WERI-Rb-1 (cell line): Measurements from ENCODE around the gene DNM3.

ENCODE experiments used
- DNase-seq: peaks from one replicate; pipeline ENCODE4 v3.0.0-alpha.2; 2020
- H3K27ac ChIP-seq: fragments of 250-450 bp; sonication (Bioruptor Pico); 2 replicates; pipeline ENCODE4 v1.5.1; 2020; ENCODE audit warnings: mild to moderate bottlenecking, moderate library complexity
- H3K27me3 ChIP-seq: fragments of 250-450 bp; sonication (Bioruptor Pico); 2 replicates; pipeline ENCODE4 v1.5.1; 2021; ENCODE audit warnings: mild to moderate bottlenecking, low read depth, moderate library complexity; ENCODE audit not compliant: insufficient read depth, severe bottlenecking
- H3K36me3 ChIP-seq: fragments of 250-450 bp; sonication (Bioruptor Pico); 2 replicates; pipeline ENCODE4 v1.5.1; 2020; ENCODE audit warnings: mild to moderate bottlenecking, moderate library complexity
- H3K4me3 ChIP-seq: 2 replicates; pipeline ENCODE4 v1.5.1; 2011; ENCODE audit warnings: low read depth, mild to moderate bottlenecking, control low read depth, low read length
- H3K9me3 ChIP-seq: fragments of 250-450 bp; sonication (Bioruptor Pico); 2 replicates; pipeline ENCODE4 v1.5.1; 2021; ENCODE audit warnings: mild to moderate bottlenecking, moderate library complexity; ENCODE audit not compliant: severe bottlenecking
- TF ChIP-seq, protein P1 (sequence below): IDR thresholded peaks from 2 replicates; pipeline ENCODE4 v1.5.1; 2011; ENCODE audit warnings: low read depth, mild to moderate bottlenecking, control low read depth, inconsistent platforms, low read length

Gene DNM3

DNA sequence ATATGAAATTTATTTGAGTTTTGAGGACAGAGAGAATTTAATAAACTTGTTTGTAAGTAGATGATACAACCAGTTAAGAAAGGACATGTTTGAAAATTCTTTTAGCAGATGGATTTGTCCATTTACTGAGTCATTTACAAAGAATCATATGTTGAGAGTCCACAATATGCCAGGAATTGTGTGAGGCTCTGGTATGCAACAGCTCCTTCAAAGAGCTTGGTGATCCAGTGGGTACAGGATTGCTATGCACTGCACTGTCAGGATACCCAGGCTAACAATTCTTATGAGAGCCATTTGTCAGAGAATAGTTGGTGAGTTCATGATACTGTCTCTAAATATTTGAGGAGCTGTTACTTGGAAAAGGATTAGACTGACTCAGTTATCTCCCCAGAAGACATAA is 11.0 kb downstream of the DNM3 start:
- H3K27me3 ChIP-seq, result no peaks in the 10 kb centered on the region
- H3K36me3 ChIP-seq, result no peaks in the 10 kb centered on the region
- TF ChIP-seq, protein P1, sequence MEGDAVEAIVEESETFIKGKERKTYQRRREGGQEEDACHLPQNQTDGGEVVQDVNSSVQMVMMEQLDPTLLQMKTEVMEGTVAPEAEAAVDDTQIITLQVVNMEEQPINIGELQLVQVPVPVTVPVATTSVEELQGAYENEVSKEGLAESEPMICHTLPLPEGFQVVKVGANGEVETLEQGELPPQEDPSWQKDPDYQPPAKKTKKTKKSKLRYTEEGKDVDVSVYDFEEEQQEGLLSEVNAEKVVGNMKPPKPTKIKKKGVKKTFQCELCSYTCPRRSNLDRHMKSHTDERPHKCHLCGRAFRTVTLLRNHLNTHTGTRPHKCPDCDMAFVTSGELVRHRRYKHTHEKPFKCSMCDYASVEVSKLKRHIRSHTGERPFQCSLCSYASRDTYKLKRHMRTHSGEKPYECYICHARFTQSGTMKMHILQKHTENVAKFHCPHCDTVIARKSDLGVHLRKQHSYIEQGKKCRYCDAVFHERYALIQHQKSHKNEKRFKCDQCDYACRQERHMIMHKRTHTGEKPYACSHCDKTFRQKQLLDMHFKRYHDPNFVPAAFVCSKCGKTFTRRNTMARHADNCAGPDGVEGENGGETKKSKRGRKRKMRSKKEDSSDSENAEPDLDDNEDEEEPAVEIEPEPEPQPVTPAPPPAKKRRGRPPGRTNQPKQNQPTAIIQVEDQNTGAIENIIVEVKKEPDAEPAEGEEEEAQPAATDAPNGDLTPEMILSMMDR, result no peak
- H3K27ac ChIP-seq, result no peak overlapping the region
- H3K9me3 ChIP-seq, result no peaks in the 10 kb centered on the region
- no peak for DNase-seq
- no peak overlapping the region for H3K4me3 ChIP-seq

DNA sequence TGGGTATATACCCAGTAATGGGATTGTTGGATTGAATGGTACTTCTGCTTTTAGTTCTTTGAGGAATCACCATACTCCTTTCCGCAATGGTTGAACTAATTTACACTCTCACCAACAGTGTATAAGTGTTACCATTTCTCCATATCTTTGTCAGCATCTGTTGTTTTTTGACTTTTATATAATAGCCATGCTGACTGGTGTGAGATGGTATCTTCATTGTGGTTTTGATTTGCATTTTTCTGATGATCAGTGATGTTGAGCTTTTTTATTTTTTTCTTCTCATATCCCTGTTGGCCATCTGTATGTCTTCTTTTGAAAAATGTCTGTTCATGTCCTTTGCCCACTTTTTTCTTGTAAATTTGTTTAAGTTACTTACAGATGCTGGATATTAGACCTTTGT is 14.1 kb downstream of the DNM3 start:
- TF ChIP-seq, protein P1, result no peak
- no peaks in the 10 kb centered on the region for H3K27me3 ChIP-seq
- no peak overlapping the region for H3K4me3 ChIP-seq
- H3K36me3 ChIP-seq, result no peaks in the 10 kb centered on the region
- no peak overlapping the region for H3K27ac ChIP-seq
- DNase-seq, result no peak
- H3K9me3 ChIP-seq, result no peaks in the 10 kb centered on the region

DNA sequence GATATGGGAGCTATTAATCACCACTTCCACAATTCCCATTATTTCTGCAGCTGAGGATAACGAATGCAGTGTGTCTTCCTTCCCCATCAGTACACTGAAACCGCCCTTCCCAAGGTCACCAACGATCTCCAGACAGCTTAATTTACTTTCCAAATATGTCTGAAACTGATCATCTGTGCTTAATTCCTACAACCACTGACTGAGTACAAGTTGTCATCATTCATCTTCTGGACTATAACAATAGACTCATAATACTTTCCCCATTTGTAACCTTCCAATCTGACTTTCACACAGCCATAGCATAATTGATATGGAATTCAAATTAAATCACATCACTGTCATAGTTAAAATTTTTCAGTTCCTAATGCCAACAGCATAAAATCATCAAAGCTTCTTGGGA is 17.4 kb downstream of the DNM3 start:
- no peak for DNase-seq
- TF ChIP-seq, protein P1, result no peak
- H3K4me3 ChIP-seq, result no peak overlapping the region
- no peaks in the 10 kb centered on the region for H3K9me3 ChIP-seq
- H3K27ac ChIP-seq, result no peak overlapping the region
- no peaks in the 10 kb centered on the region for H3K27me3 ChIP-seq
- H3K36me3 ChIP-seq, result no peaks in the 10 kb centered on the region

DNA sequence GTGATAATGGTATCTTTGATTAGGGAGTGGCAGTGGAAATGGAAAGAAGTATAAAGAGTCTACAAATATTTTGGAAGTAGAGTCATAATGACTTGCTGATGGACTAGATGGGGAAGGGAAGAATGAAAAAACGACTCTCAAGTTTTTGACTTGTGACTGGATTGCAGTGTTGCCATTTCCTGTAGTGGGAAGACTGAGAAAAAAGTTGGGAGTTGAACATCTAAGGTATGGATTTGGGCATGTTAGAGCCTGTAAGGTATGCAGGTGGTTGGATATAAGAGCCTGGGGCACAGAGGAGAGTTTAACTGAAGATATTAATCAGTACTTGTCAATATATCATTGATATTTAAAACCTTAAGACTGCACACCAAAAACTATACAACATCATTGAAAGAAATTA is 19.4 kb downstream of the DNM3 start:
- no peaks in the 10 kb centered on the region for H3K27me3 ChIP-seq
- H3K36me3 ChIP-seq, result no peaks in the 10 kb centered on the region
- H3K27ac ChIP-seq, result no peak overlapping the region
- no peak overlapping the region for H3K4me3 ChIP-seq
- no peaks in the 10 kb centered on the region for H3K9me3 ChIP-seq
- DNase-seq, result no peak
- TF ChIP-seq, protein P1, result no peak

DNA sequence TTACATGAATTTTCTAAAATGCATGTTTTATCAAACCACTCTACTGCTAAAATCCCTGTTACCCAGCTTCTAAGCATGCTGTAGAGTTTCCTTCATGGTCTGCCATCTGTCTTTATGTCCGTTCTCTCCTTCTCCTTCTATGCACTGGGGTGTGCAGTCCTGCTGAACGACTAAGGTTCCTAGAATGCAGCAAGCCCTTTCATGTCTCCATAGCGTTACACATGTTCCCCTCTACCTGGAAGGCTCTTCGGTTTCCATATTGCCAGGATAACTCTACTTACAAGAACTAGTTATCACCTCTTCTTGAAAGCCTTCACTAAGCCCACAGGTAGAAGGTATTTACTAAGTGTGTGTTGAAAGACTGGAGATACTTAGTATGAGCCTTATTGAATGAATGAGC is 22.2 kb downstream of the DNM3 start:
- H3K27me3 ChIP-seq, result no peaks in the 10 kb centered on the region
- no peak overlapping the region for H3K4me3 ChIP-seq
- H3K27ac ChIP-seq, result no peak overlapping the region
- H3K36me3 ChIP-seq, result no peaks in the 10 kb centered on the region
- no peak for DNase-seq
- TF ChIP-seq, protein P1, result no peak
- no peaks in the 10 kb centered on the region for H3K9me3 ChIP-seq

DNA sequence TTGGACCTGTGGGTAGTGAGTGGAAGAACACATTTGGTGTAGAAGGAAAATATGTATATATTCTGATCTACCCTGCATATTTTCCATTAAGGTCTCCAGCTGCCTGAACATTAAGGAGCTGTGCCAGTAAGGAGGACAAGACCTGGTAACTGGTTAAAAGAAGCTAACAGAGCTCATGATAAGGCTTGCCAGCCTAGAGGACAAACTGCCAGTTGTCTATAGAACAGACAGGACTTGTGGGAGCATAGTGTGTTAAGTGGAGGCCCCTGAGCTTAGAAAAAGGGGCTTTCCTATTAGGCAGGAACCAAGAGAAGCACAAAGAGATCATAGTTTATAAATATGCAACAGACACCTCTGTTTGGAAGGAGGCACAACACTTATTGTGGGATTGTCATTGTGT is 23.0 kb downstream of the DNM3 start:
- no peak overlapping the region for H3K27ac ChIP-seq
- H3K27me3 ChIP-seq, result no peaks in the 10 kb centered on the region
- DNase-seq, result no peak
- no peaks in the 10 kb centered on the region for H3K9me3 ChIP-seq
- TF ChIP-seq, protein P1, result no peak
- no peaks in the 10 kb centered on the region for H3K36me3 ChIP-seq
- H3K4me3 ChIP-seq, result no peak overlapping the region
